ENCODE results near the gene DOCK1. TPM values are rescaled to one million over a fixed set of nuclear protein-coding genes. Genes with fewer than 3 reads are reported as not detected.
"Not testable (repeated sequence)": the region's sequence is repeated elsewhere in the genome, so short reads cannot be mapped to it uniquely, and the experiment has no call there.

DOCK1 gene
- total RNA-seq, 2 donors from 2014 or later = 46.4 to 49.0 TPM

DNA sequence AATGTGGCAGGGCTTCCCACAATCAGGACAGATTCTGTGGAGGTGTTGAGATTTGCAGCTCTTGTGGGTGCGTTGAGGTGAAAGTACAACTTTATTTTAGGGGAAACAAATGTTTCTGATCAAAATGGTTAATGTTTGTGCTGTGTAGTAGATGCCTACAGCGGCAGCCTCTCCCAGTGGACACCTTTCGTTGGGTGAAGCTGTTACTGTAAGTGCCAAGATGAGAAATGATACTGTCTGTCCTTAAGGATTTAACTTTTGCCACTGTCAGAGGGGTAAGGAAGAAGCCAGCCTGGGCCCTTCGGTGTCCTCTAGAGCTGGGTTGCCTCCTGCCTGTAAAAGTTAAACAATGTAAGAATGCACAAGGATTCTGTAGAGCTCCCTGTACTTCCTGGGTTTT lies 27.9 kb downstream of the DOCK1 start:
- DNase-seq = no peak
- Histone ChIP-seq H3K4me3 (no peak overlapping the region), H3K9ac (ENCODE audit: low read depth in 2 of 2, low read length in 2 of 2) (no peak overlapping the region), H3K36me3 (no peaks in the 10 kb centered on the region), H3K27me3 (no peaks in the 10 kb centered on the region), H3K27ac (no peak overlapping the region), H3K9me3 (no peaks in the 10 kb centered on the region), H3K4me1 (no peaks in the 10 kb centered on the region)
- intact Hi-C loops (cut with DNase I) = no loop called here
- TF ChIP-seq, protein P1, sequence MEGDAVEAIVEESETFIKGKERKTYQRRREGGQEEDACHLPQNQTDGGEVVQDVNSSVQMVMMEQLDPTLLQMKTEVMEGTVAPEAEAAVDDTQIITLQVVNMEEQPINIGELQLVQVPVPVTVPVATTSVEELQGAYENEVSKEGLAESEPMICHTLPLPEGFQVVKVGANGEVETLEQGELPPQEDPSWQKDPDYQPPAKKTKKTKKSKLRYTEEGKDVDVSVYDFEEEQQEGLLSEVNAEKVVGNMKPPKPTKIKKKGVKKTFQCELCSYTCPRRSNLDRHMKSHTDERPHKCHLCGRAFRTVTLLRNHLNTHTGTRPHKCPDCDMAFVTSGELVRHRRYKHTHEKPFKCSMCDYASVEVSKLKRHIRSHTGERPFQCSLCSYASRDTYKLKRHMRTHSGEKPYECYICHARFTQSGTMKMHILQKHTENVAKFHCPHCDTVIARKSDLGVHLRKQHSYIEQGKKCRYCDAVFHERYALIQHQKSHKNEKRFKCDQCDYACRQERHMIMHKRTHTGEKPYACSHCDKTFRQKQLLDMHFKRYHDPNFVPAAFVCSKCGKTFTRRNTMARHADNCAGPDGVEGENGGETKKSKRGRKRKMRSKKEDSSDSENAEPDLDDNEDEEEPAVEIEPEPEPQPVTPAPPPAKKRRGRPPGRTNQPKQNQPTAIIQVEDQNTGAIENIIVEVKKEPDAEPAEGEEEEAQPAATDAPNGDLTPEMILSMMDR (IDR thresholded peaks at IDR 0.05) = no peak

DNA sequence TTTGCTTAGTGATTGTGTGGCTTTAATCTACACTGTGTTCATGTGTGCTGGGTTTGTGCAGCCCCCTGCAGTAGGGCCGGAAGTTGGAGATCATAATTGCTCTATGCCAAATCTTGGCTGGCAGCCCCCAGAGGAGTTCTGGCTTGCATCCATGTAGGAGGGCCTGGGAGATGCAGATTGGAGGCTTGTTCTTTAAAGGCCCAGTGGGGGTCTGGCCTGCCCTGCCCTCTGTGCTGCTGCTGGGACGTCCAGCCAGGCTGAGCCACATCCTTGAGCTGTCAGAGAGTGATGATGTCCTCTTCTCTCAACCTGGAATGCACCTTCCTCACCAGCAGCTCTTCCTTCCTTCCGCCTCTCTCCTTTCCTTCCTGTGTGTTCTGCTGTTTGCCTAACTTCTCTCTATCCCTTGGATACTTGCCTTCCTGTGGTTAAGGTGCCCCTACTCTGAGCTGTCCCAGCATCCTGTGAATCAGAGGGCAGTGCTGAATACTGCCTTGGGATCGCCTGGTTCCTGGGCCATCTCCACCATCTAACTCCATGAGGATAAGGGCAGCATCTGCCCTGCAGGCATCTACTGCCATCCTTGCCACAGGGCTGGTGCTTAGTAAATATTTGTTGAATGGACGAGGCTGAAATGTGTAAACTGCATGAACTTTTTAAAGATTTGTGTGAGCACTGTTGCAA lies 30.2 kb downstream of the DOCK1 start:
- H3K27ac ChIP-seq = no peak overlapping the region
- H3K9me3 ChIP-seq = no peaks in the 10 kb centered on the region
- TF ChIP-seq, protein P1 (IDR thresholded peaks at IDR 0.05) = no peak
- H3K4me3 ChIP-seq = no peak overlapping the region
- intact Hi-C loops (cut with DNase I) = no loop called here
- no peaks in the 10 kb centered on the region for H3K36me3 ChIP-seq
- no peaks in the 10 kb centered on the region for H3K4me1 ChIP-seq
- H3K9ac ChIP-seq (ENCODE audit: low read depth in 2 of 2, low read length in 2 of 2) = no peak overlapping the region
- DNase-seq = no peak
- no peaks in the 10 kb centered on the region for H3K27me3 ChIP-seq

DNA sequence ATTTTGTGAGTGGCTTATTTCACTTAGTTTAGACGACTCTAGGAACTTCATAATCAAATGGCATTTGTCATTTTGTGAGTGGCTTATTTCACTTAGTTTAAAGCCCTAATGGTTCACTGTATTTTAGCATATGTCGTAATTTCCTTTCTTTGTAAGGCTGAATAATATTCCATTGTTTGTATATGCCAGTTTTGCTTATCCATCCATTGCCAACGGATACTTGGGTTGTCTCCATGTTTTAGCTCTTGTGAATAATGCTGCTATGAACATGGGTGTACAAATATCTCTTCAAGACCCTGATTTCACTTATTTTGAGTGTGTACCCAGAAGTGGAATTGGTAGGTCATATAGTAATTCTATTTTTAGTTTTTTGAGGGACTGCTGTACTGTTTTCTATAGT lies 31.8 kb downstream of the DOCK1 start:
- no peaks in the 10 kb centered on the region for H3K27me3 ChIP-seq
- no peaks in the 10 kb centered on the region for H3K36me3 ChIP-seq
- H3K9me3 ChIP-seq = no peaks in the 10 kb centered on the region
- no peak for DNase-seq
- H3K9ac ChIP-seq (ENCODE audit: low read depth in 2 of 2, low read length in 2 of 2) = no peak overlapping the region
- no peak overlapping the region for H3K4me3 ChIP-seq
- intact Hi-C loops (cut with DNase I) = no loop called here
- H3K27ac ChIP-seq = no peak overlapping the region
- TF ChIP-seq, protein P1 (IDR thresholded peaks at IDR 0.05) = no peak
- H3K4me1 ChIP-seq = no peaks in the 10 kb centered on the region

DNA sequence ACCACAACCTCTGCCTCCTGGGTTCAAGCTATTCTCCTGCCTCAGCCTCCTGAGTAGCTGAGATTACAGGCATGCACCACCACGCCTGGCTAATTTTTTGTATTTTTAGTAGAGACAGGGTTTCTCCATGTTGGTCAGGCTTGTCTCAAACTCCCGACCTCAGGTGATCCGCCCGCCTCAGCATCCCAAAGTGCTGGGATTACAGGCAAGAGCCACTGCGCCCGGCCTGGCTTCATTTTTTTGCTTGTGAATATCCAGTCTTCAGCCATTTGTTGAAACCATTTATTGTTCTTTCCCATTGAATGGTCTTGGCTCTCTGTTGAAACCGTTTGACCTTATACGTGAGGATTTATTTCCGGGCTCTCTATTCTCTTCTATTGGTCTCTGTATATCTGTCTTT lies 32.9 kb downstream of the DOCK1 start:
- H3K4me3 ChIP-seq; H3K9me3 ChIP-seq; intact Hi-C loops (cut with DNase I); DNase-seq; H3K27me3 ChIP-seq; H3K27ac ChIP-seq; H3K36me3 ChIP-seq; H3K4me1 ChIP-seq; H3K9ac ChIP-seq (ENCODE audit: low read depth in 2 of 2, low read length in 2 of 2): not testable (repeated sequence)

DNA sequence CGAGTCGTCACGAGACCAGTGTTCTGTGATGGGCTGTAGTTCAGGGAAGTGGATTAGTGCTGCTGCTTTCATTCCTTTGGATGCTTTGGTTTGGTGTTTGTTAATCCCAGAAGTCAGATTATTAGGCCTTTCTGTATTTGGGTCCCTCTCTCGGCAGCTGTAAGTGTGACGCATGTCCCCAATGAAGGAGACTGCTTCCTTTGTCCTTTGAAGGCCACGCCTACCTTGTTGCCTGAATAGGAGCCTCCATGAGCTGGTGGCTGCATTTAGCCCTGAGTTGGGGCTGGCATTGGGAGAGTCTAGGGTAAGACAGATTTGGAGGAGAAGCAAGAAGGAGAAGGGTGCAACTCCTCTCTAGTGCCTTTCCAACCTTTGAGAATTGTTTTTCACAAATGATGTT lies 34.5 kb downstream of the DOCK1 start:
- no peak for DNase-seq
- Histone ChIP-seq H3K27me3 (no peaks in the 10 kb centered on the region), H3K9ac (ENCODE audit: low read depth in 2 of 2, low read length in 2 of 2) (no peak overlapping the region), H3K36me3 (no peaks in the 10 kb centered on the region), H3K4me1 (no peaks in the 10 kb centered on the region), H3K27ac (no peak overlapping the region), H3K4me3 (no peak overlapping the region), H3K9me3 (no peaks in the 10 kb centered on the region)
- TF ChIP-seq, protein P1 (IDR thresholded peaks at IDR 0.05) = no peak
- intact Hi-C loops (cut with DNase I) = no loop called here

DNA sequence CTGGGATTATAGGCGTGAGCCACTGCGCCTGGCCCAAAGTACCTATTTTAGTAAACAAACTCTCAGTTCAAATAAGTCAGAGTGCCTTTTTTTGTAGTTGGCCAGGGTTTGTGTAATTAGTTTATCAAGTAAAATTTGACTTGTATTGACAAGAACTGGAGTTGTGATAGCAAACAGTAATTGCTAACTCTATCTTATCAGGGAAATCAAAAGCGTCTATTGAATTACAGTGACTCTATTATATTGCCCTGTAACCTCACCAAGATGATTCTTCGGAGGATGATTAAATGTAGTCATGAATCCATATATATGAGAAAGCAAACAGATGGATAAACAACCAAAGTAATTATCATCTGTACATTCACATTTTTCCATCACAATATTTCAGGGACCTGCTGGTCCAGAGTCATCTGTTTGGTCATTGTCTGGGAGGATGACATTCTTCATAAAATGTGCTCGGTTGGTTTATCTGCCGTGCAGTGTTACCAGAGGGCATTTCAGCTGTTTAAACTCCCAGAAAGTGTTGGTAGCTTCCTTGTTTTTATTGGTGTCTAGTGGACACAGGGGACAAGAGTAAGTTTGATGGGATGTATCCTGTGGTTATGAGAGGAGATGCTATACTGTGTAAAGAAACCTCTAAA lies 35.6 kb downstream of the DOCK1 start:
- no peaks in the 10 kb centered on the region for H3K4me1 ChIP-seq
- TF ChIP-seq, protein P1 (IDR thresholded peaks at IDR 0.05) = no peak
- H3K36me3 ChIP-seq = no peaks in the 10 kb centered on the region
- intact Hi-C loops (cut with DNase I) = no loop called here
- H3K9me3 ChIP-seq = no peaks in the 10 kb centered on the region
- no peak for DNase-seq
- H3K4me3 ChIP-seq = no peak overlapping the region
- no peaks in the 10 kb centered on the region for H3K27me3 ChIP-seq
- no peak overlapping the region for H3K27ac ChIP-seq
- no peak overlapping the region for H3K9ac ChIP-seq (ENCODE audit: low read depth in 2 of 2, low read length in 2 of 2)

Measured in colonic mucosa (tissue), 4 donors.